SK-N-SH (cell line): ENCODE data around the gene ACAP3. TPM values are rescaled to one million over a fixed set of nuclear protein-coding genes. Genes with fewer than 3 reads are reported as not detected.

Experiments
- CTCF ChIA-PET: fragments of 300-600, 350-600 bp; formaldehyde crosslinking; extraction: SDS; loops from one replicate; lab custom pipeline; 2021; lab: Yijun Ruan, JAX
- POLR2A ChIA-PET: fragments of 350-600 bp; sonication (Branson Sonifier 250); formaldehyde crosslinking; extraction: SDS; loops from one replicate; lab custom pipeline; 2020; ENCODE audit warnings: antibody characterized with exemption, inconsistent platforms; lab: Yijun Ruan, JAX
- DNase-seq: peaks from one replicate; pipeline ENCODE4 v3.0.0; 2012
- H2AFZ ChIP-seq: fragments of 200-600 bp; sonication (generic); 2 replicates; pipeline ENCODE4 v1.8.1; 2016; ENCODE audit warnings: antibody characterized with exemption, mild to moderate bottlenecking, low read depth
- H3F3A ChIP-seq: fragments of 200-600 bp; sonication (generic); replicated peaks from 2 replicates; pipeline ENCODE3; 2016; ENCODE audit warnings: antibody characterized with exemption, mild to moderate bottlenecking; ENCODE audit not compliant: insufficient read depth
- H3K27ac ChIP-seq, 2 experiments: fragments of 200-500 bp in 1 of 2; fragments of 200-600 bp in 1 of 2; sonication (Bioruptor generic) in 1 of 2; sonication (generic), shearing (Covaris generic) in 1 of 2; 2 replicates each; pipeline versions ENCODE4 v1.5.1 to v1.6.1; 2014 to 2016; ENCODE audit warnings: low read depth in 2 of 2, inconsistent platforms in 1 of 2, low read length in 1 of 2, mild to moderate bottlenecking in 1 of 2, mixed read lengths in 1 of 2
- H3K27me3 ChIP-seq: fragments of 200-600 bp; sonication (generic), shearing (Covaris generic); 2 replicates; pipeline ENCODE4 v1.6.1; 2016; ENCODE audit warnings: mixed run types; ENCODE audit not compliant: insufficient read depth
- H3K36me3 ChIP-seq, 2 experiments: fragments of 200-500 bp in 1 of 2; fragments of 200-600 bp in 1 of 2; sonication (Bioruptor generic) in 1 of 2; sonication (generic) in 1 of 2; replicated peaks in 1 of 2; 2 replicates each; pipeline versions ENCODE3 to v1.5.1; 2014 to 2016; ENCODE audit warnings: low read length in 1 of 2, mild to moderate bottlenecking in 1 of 2; ENCODE audit not compliant: insufficient read depth in 2 of 2, control insufficient read depth in 1 of 2
- H3K4me1 ChIP-seq, 2 experiments: fragments of 200-500 bp in 1 of 2; fragments of 200-600 bp in 1 of 2; sonication (Bioruptor generic) in 1 of 2; sonication (generic), shearing (Covaris generic) in 1 of 2; 2 replicates each; pipeline versions ENCODE4 v1.5.1 to v1.6.1; 2014 to 2016; ENCODE audit warnings: low read depth in 1 of 2, low read length in 1 of 2, mixed run types in 1 of 2; ENCODE audit not compliant: insufficient read depth in 2 of 2, control insufficient read depth in 1 of 2
- H3K4me2 ChIP-seq: fragments of 200-600 bp; sonication (generic), shearing (Covaris generic); 2 replicates; pipeline ENCODE4 v1.6.1; 2017; ENCODE audit warnings: mixed run types
- H3K4me3 ChIP-seq, 2 experiments: fragments of 200-500 bp in 1 of 2; fragments of 200-600 bp in 1 of 2; sonication (Bioruptor generic) in 1 of 2; sonication (generic), shearing (Covaris generic) in 1 of 2; 2 replicates each; pipeline versions ENCODE4 v1.5.1 to v1.8.1; 2014 to 2016; ENCODE audit warnings: low read depth in 2 of 2, inconsistent platforms in 1 of 2, low read length in 1 of 2, mild to moderate bottlenecking in 1 of 2, mixed read lengths in 1 of 2, moderate library complexity in 1 of 2
- H3K79me2 ChIP-seq: fragments of 200-600 bp; sonication (generic); 2 replicates; pipeline ENCODE4 v1.8.1; 2017; ENCODE audit warnings: mild to moderate bottlenecking; ENCODE audit not compliant: insufficient read depth
- H3K9ac ChIP-seq: fragments of 200-600 bp; sonication (generic); 2 replicates; pipeline ENCODE4 v1.6.1; 2017; ENCODE audit warnings: mixed run types
- H3K9me2 ChIP-seq: fragments of 200-600 bp; sonication (generic); 2 replicates; pipeline ENCODE4 v1.6.1; 2017; ENCODE audit warnings: mixed run types
- H3K9me3 ChIP-seq: fragments of 200-600 bp; sonication (generic); 2 replicates; pipeline ENCODE4 v1.6.1; 2017; ENCODE audit warnings: mixed run types, mild to moderate bottlenecking, moderate library complexity
- H4K20me1 ChIP-seq: fragments of 200-600 bp; sonication (generic); 2 replicates; pipeline ENCODE4 v1.6.1; 2017; ENCODE audit warnings: mild to moderate bottlenecking, mixed run types; ENCODE audit not compliant: insufficient read depth
- CHD2 ChIP-seq: fragments of 150-350 bp; IDR thresholded peaks from 2 replicates; pipeline ENCODE4 v1.6.1; 2018; ENCODE audit warnings: low read length; ENCODE audit not compliant: partially characterized antibody
- CTCF ChIP-seq: fragments of 200-600 bp; sonication (generic); IDR thresholded peaks from 2 replicates; pipeline ENCODE4 v1.6.1; 2017; ENCODE audit warnings: antibody characterized with exemption, mild to moderate bottlenecking, moderate library complexity
- EP300 ChIP-seq, 2 experiments: IDR thresholded peaks; 2 replicates each; pipeline versions ENCODE4 v1.4.0 to v1.6.1; 2012; ENCODE audit warnings: borderline replicate concordance in 1 of 2, low read depth in 1 of 2, low read length in 1 of 2
- EZH2phosphoT487 ChIP-seq: fragments of 200-600 bp; sonication (generic); IDR thresholded peaks from 2 replicates; pipeline ENCODE4 v1.6.1; 2017; ENCODE audit warnings: low read depth, mixed run types, mild to moderate bottlenecking, antibody characterized with exemption, moderate library complexity, borderline replicate concordance
- FOSL2 ChIP-seq: IDR thresholded peaks from 2 replicates; pipeline ENCODE4 v1.4.0; 2012; ENCODE audit warnings: low read depth, mild to moderate bottlenecking, moderate library complexity, borderline replicate concordance
- GABPA ChIP-seq: IDR thresholded peaks from 2 replicates; pipeline ENCODE4 v1.4.0; 2012; ENCODE audit warnings: low read depth, mild to moderate bottlenecking
- GATA2 ChIP-seq: sonication (generic); formaldehyde crosslinking; IDR thresholded peaks from 2 replicates; pipeline ENCODE4 v1.5.0; 2020; ENCODE audit warnings: mild to moderate bottlenecking, missing genetic modification reagents
- JUND ChIP-seq: IDR thresholded peaks from 2 replicates; pipeline ENCODE4 v1.4.0; 2012
- MEF2A ChIP-seq: IDR thresholded peaks from 2 replicates; pipeline ENCODE4 v1.4.0; 2012; ENCODE audit warnings: low read depth, borderline replicate concordance
- RAD21 ChIP-seq: IDR thresholded peaks from 2 replicates; pipeline ENCODE4 v1.6.1; 2012; ENCODE audit warnings: mild to moderate bottlenecking, low read length
- SIN3A ChIP-seq: IDR thresholded peaks from 2 replicates; pipeline ENCODE4 v1.6.1; 2012; ENCODE audit warnings: low read depth, mild to moderate bottlenecking, low read length, moderate library complexity, borderline replicate concordance
- SMC3 ChIP-seq: IDR thresholded peaks from 2 replicates; pipeline ENCODE4 v1.6.1; 2012; ENCODE audit warnings: low read depth, low read length, improper control_type of control experiment
- USF2 ChIP-seq: fragments of 150-350 bp; IDR thresholded peaks from 2 replicates; pipeline ENCODE4 v1.6.1; 2017; ENCODE audit warnings: antibody characterized with exemption, low read length, low read depth, borderline replicate concordance
- WGBS: methylation state at CpG from one replicate; pipeline ENCODE4 v1.1.6; 2017; ENCODE audit warnings: low lambda C conversion rate; 5-methylcytosine and 5-hydroxymethylcytosine counted together
- polyA plus RNA-seq, 3 experiments: library from polyadenylated mRNA; depleted of rRNA; stranded (reverse); fragments of >200 nt; gene quantifications; 2 replicates each; pipeline ENCODE4 v1.2.3, GENCODE V29; 2012
- TF ChIP-seq, protein P1 (sequence below): IDR thresholded peaks from 2 replicates; pipeline ENCODE4 v1.4.0; 2012; ENCODE audit warnings: low read depth, borderline replicate concordance

ACAP3 gene
- polyA plus RNA-seq, 1 of the 3 experiments (the other 2 are of a cell fraction) = 51.7 TPM

DNA sequence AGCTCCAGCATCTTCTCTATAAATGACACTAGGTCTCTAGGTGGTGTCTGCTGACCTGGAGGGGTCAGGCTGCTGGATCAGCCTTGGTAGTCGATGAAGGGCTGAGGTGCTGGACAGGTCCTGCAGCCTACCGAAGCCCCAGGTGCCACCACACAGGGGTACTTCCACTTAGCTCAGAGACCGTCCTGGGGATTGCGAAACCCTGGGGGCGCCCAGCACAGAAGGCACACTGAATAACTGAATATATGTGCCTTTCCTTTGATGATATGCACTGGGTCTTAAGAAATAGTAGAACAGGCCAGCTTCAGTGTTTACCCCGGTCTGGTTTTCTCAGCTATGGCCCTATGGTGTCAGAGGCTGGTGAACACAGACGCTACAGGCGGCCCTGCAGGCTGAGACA, 45.0 kb downstream of the ACAP3 start (continued):
- no peak for TF ChIP-seq SIN3A
- TF ChIP-seq MEF2A = no peak
- TF ChIP-seq RAD21 = no peak
- no peak for TF ChIP-seq GATA2 (CRISPR knock-in tag)
- TF ChIP-seq GABPA = no peak
- TF ChIP-seq, protein P1, sequence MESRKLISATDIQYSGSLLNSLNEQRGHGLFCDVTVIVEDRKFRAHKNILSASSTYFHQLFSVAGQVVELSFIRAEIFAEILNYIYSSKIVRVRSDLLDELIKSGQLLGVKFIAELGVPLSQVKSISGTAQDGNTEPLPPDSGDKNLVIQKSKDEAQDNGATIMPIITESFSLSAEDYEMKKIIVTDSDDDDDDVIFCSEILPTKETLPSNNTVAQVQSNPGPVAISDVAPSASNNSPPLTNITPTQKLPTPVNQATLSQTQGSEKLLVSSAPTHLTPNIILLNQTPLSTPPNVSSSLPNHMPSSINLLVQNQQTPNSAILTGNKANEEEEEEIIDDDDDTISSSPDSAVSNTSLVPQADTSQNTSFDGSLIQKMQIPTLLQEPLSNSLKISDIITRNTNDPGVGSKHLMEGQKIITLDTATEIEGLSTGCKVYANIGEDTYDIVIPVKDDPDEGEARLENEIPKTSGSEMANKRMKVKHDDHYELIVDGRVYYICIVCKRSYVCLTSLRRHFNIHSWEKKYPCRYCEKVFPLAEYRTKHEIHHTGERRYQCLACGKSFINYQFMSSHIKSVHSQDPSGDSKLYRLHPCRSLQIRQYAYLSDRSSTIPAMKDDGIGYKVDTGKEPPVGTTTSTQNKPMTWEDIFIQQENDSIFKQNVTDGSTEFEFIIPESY = no peak
- TF ChIP-seq SMC3 = no peak
- TF ChIP-seq JUND = no peak
- TF ChIP-seq CTCF = no peak
- no peak for TF ChIP-seq CHD2
- TF ChIP-seq, all 33 proteins: peak for 0

DNA sequence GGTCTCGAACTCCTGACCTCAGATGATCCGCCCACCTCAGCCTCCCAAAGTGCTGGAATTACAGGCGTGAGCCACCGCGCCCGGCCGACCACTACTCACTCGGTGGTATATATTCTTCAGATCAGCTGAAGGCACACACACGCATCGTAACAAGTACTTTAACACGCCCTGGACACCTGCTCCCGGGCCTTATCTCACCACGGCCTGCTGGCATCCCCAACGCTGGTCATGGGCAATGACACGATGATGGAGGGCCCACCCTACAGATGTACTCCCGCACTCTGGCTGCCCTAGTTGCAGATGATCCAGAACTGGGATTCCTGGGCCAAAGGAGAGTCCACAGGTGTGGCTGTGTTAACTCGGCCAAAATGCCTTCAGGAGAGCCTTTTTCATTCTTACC, 45.7 kb downstream of the ACAP3 start:
- Histone ChIP-seq H3F3A (peaks cover 17% of the 10 kb centered on the region), H3K27ac (no peak overlapping the region), H3K9me2 (no peaks in the 10 kb centered on the region), H3K9ac (no peak overlapping the region), H3K4me2 (no peak overlapping the region), H2AFZ (no peak overlapping the region), H3K79me2 (peaks cover 48% of the 10 kb centered on the region), H3K4me3 (no peak overlapping the region), H3K27me3 (no peaks in the 10 kb centered on the region), H3K36me3 (peaks cover 19 to 52% of the 10 kb centered on the region in 2 experiments), H4K20me1 (peaks cover 50% of the 10 kb centered on the region), H3K9me3 (no peaks in the 10 kb centered on the region), H3K4me1 (peaks cover 0 to 4% of the 10 kb centered on the region in 2 experiments; a peak in 2 of 4 replicates)
- TF ChIP-seq FOSL2 = no peak
- no peak for TF ChIP-seq USF2
- no peak for TF ChIP-seq EZH2phosphoT487
- no peak for TF ChIP-seq MEF2A
- no peak for TF ChIP-seq EP300 (IDR thresholded peaks at IDR 0.05; ENCODE audit: borderline replicate concordance in 1 of 2, low read depth in 1 of 2, low read length in 1 of 2)
- 94% methylated on average over 15 of the region's 17 CpGs for WGBS
- ChIA-PET CTCF (interaction anchor here (0.6 kb wide), 1 partner anchor 339 kb away, joined by 4 read pairs; no protein-coding TSS in a partner anchor), POLR2A (interaction anchor here (0.7 kb wide), 1 partner anchor 141 kb away, joined by 3 read pairs; no protein-coding TSS in a partner anchor)
- no peak for DNase-seq
